ENCODE data around the gene ADAMTS6. TPM values are rescaled to one million over a fixed set of nuclear protein-coding genes. Genes with fewer than 3 reads are reported as not detected.

Gene ADAMTS6
- total RNA-seq, 1 donor from 2014 or later = 1.5 TPM

GRCh38 chr5:65132386-65132785, 349.3 kb downstream of the ADAMTS6 start:
- Histone ChIP-seq H3K9me3 (replicated peaks) (no peaks in the 10 kb centered on the region), H3K27ac (replicated peaks) (no peak overlapping the region), H3K4me1 (peaks cover 19% of the 10 kb centered on the region), H3K4me3 (no peak overlapping the region), H3K36me3 (no peaks in the 10 kb centered on the region), H3K27me3 (ENCODE audit: low read depth) (no peaks in the 10 kb centered on the region)
- TF ChIP-seq CTCF (IDR thresholded peaks at IDR 0.05; ENCODE audit: borderline replicate concordance) = no peak
- intact Hi-C loops (cut with micrococcal nuclease) = no loop called here
- no peak for DNase-seq

- Histone ChIP-seq H3K27ac (replicated peaks) (no peak overlapping the region), H3K9me3 (replicated peaks) (no peaks in the 10 kb centered on the region), H3K4me1 (peaks cover 24% of the 10 kb centered on the region), H3K4me3 (no peak overlapping the region), H3K27me3 (ENCODE audit: low read depth) (no peaks in the 10 kb centered on the region), H3K36me3 (no peaks in the 10 kb centered on the region)
- no peak for DNase-seq
- no peak for TF ChIP-seq CTCF (IDR thresholded peaks at IDR 0.05; ENCODE audit: borderline replicate concordance)
- intact Hi-C loops (cut with micrococcal nuclease) = no loop called here
These were observed 353.5 kb downstream of the ADAMTS6 start for GRCh38 chr5:65128226-65128625.

GRCh38 chr5:65127161-65127901, 354.4 kb downstream of the ADAMTS6 start:
- Histone ChIP-seq H3K36me3 (no peaks in the 10 kb centered on the region), H3K4me1 (peaks cover 23% of the 10 kb centered on the region), H3K9me3 (replicated peaks) (no peaks in the 10 kb centered on the region), H3K27ac (replicated peaks) (no peak overlapping the region), H3K27me3 (ENCODE audit: low read depth) (no peaks in the 10 kb centered on the region), H3K4me3 (no peak overlapping the region)
- DNase-seq = no peak
- intact Hi-C loops (cut with micrococcal nuclease) = no loop called here
- TF ChIP-seq CTCF (IDR thresholded peaks at IDR 0.05; ENCODE audit: borderline replicate concordance) = no peak

GRCh38 chr5:65126542-65127069, 355.1 kb downstream of the ADAMTS6 start:
- Histone ChIP-seq H3K4me1 (peaks cover 23% of the 10 kb centered on the region), H3K27ac (replicated peaks) (no peak overlapping the region), H3K4me3 (no peak overlapping the region), H3K27me3 (ENCODE audit: low read depth) (no peaks in the 10 kb centered on the region), H3K9me3 (replicated peaks) (no peaks in the 10 kb centered on the region), H3K36me3 (no peaks in the 10 kb centered on the region)
- TF ChIP-seq CTCF (IDR thresholded peaks at IDR 0.05; ENCODE audit: borderline replicate concordance) = no peak
- DNase-seq = no peak
- intact Hi-C loops (cut with micrococcal nuclease) = no loop called here

- no peak for TF ChIP-seq CTCF (IDR thresholded peaks at IDR 0.05; ENCODE audit: borderline replicate concordance)
- Histone ChIP-seq H3K9me3 (replicated peaks) (no peaks in the 10 kb centered on the region), H3K27me3 (ENCODE audit: low read depth) (no peaks in the 10 kb centered on the region), H3K36me3 (no peaks in the 10 kb centered on the region), H3K4me3 (peak overlapping the region; percentile 9), H3K27ac (replicated peaks) (no peak overlapping the region), H3K4me1 (peaks cover 23% of the 10 kb centered on the region)
- intact Hi-C loops (cut with micrococcal nuclease) = no loop called here
- DNase-seq = no peak
These were observed 355.9 kb downstream of the ADAMTS6 start for GRCh38 chr5:65125591-65126541.

Measured in left ventricle myocardium inferior (tissue), 1 donor.